Keratinocyte (primary cell): ENCODE measurements around the gene ECE2.

Experiments
- EZH2 ChIP-seq: IDR thresholded peaks from one replicate; pipeline ENCODE4 v1.6.1; 2012; ENCODE audit warnings: inconsistent platforms, mild to moderate bottlenecking, low read length, moderate library complexity
- TF ChIP-seq, protein P1 (sequence below), 3 experiments: IDR thresholded peaks in 1 of 3; conservative IDR thresholded peaks in 1 of 3; optimal IDR thresholded peaks in 1 of 3; 2 replicates in 2 of 3; 3 replicates in 1 of 3; pipeline versions ENCODE3 to v1.5.1; 2011; ENCODE audit warnings: low read length in 3 of 3, mild to moderate bottlenecking in 3 of 3, moderate library complexity in 2 of 3, control low read depth in 1 of 3, inconsistent platforms in 1 of 3; ENCODE audit not compliant: insufficient read depth in 2 of 3; ENCODE audit errors: extremely low read depth in 1 of 3

- TF ChIP-seq, protein P1, sequence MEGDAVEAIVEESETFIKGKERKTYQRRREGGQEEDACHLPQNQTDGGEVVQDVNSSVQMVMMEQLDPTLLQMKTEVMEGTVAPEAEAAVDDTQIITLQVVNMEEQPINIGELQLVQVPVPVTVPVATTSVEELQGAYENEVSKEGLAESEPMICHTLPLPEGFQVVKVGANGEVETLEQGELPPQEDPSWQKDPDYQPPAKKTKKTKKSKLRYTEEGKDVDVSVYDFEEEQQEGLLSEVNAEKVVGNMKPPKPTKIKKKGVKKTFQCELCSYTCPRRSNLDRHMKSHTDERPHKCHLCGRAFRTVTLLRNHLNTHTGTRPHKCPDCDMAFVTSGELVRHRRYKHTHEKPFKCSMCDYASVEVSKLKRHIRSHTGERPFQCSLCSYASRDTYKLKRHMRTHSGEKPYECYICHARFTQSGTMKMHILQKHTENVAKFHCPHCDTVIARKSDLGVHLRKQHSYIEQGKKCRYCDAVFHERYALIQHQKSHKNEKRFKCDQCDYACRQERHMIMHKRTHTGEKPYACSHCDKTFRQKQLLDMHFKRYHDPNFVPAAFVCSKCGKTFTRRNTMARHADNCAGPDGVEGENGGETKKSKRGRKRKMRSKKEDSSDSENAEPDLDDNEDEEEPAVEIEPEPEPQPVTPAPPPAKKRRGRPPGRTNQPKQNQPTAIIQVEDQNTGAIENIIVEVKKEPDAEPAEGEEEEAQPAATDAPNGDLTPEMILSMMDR (optimal IDR thresholded peaks at IDR 0.05 in 1 of 3, IDR thresholded peaks at IDR 0.05 in 1 of 3, conservative IDR thresholded peaks at IDR 0.05 in 1 of 3; ENCODE audit: extremely low read depth in 1 of 3, insufficient read depth in 2 of 3, low read length in 3 of 3) = peak; percentile 59 to 93 (median 85)
- no peak for TF ChIP-seq EZH2
These were observed 48.3 kb upstream of the ECE2 start for GRCh38 chr3:184227481-184227935.
